IMR-90 (cell line): ENCODE results near the gene ESR2. TPM values are rescaled to one million over a fixed set of nuclear protein-coding genes. Genes with fewer than 3 reads are reported as not detected.

Source experiments
- ATAC-seq: fragments of 200-7000 bp; cut with Tn5 transposase; 2 replicates; pipeline ENCODE4 v1.9.1; 2020; ENCODE audit warnings: low read depth, mild to moderate bottlenecking, moderate library complexity
- BruUV-seq: library from RNA; stranded (reverse); fragments of 400-500 nt; replicated peaks from 2 replicates; lab custom pipeline; 2021; lab: Mats Ljungman, UMichigan
- CTCF ChIA-PET: fragments of 300-600 bp; formaldehyde crosslinking; extraction: SDS; loops from one replicate; lab custom pipeline; 2021; ENCODE audit warnings: antibody characterized with exemption; lab: Yijun Ruan, JAX
- POLR2A ChIA-PET: fragments of 300-600 bp; sonication (Branson Sonifier 250); formaldehyde crosslinking; loops from one replicate; lab custom pipeline; 2022; ENCODE audit warnings: antibody characterized with exemption; ENCODE audit not compliant: unreplicated experiment; lab: Charles Lee
- DNase-seq: peaks from one replicate; pipeline ENCODE4 v3.0.0; 2013
- H2AFZ ChIP-seq: replicated peaks from 2 replicates; pipeline ENCODE3; 2013; ENCODE audit warnings: low read length, mild to moderate bottlenecking; ENCODE audit not compliant: poor library complexity
- H2AK5ac ChIP-seq: 2 replicates; pipeline ENCODE4 v1.6.1; 2013; ENCODE audit warnings: low read depth, low read length, inconsistent platforms
- H2AK9ac ChIP-seq: replicated peaks from 2 replicates; pipeline ENCODE3; 2013; ENCODE audit warnings: mild to moderate bottlenecking, low read depth, low read length, moderate library complexity; ENCODE audit not compliant: poor library complexity
- H2BK120ac ChIP-seq: 2 replicates; pipeline ENCODE4 v1.6.1; 2013; ENCODE audit warnings: low read depth, low read length, inconsistent platforms
- H2BK15ac ChIP-seq: 3 replicates; pipeline ENCODE4 v1.6.1; 2013; ENCODE audit warnings: low read depth, low read length, inconsistent platforms
- H2BK20ac ChIP-seq: 2 replicates; pipeline ENCODE4 v1.6.1; 2013; ENCODE audit warnings: low read depth, mild to moderate bottlenecking, inconsistent platforms, low read length, moderate library complexity
- H2BK5ac ChIP-seq: 2 replicates; pipeline ENCODE4 v1.6.1; 2013; ENCODE audit warnings: mild to moderate bottlenecking, low read depth, low read length, inconsistent platforms; ENCODE audit not compliant: poor library complexity, severe bottlenecking
- H3K14ac ChIP-seq: replicated peaks from 2 replicates; pipeline ENCODE4 v1.6.1; 2013; ENCODE audit warnings: low read depth, low read length, inconsistent platforms
- H3K18ac ChIP-seq: 2 replicates; pipeline ENCODE4 v1.6.1; 2013; ENCODE audit warnings: low read depth, low read length, control low read depth
- H3K23ac ChIP-seq: 2 replicates; pipeline ENCODE4 v1.6.1; 2013; ENCODE audit warnings: low read depth, low read length, inconsistent platforms
- H3K27ac ChIP-seq: 2 replicates; pipeline ENCODE4 v1.5.1; 2013; ENCODE audit warnings: mild to moderate bottlenecking, control low read depth, low read length; ENCODE audit not compliant: insufficient read depth
- H3K27me3 ChIP-seq: 2 replicates; pipeline ENCODE4 v1.6.1; 2013; ENCODE audit warnings: low read length; ENCODE audit not compliant: control insufficient read depth, insufficient read depth
- H3K36me3 ChIP-seq: 2 replicates; pipeline ENCODE4 v1.6.1; 2013; ENCODE audit warnings: low read length, mixed read lengths; ENCODE audit not compliant: control insufficient read depth, insufficient read depth
- H3K4ac ChIP-seq: 2 replicates; pipeline ENCODE4 v1.6.1; 2013; ENCODE audit warnings: low read depth, low read length, inconsistent platforms
- H3K4me1 ChIP-seq: 2 replicates; pipeline ENCODE4 v1.6.1; 2013; ENCODE audit warnings: low read length, mixed read lengths; ENCODE audit not compliant: control insufficient read depth, insufficient read depth
- H3K4me2 ChIP-seq: 2 replicates; pipeline ENCODE4 v1.6.1; 2013; ENCODE audit warnings: low read depth, mild to moderate bottlenecking, control low read depth, low read length, moderate library complexity
- H3K4me3 ChIP-seq: 2 replicates; pipeline ENCODE4 v1.5.1; 2013; ENCODE audit warnings: low read depth, mild to moderate bottlenecking, control low read depth, low read length, moderate library complexity; ENCODE audit not compliant: insufficient read depth
- H3K56ac ChIP-seq: 2 replicates; pipeline ENCODE4 v1.6.1; 2013; ENCODE audit warnings: low read length, inconsistent platforms; ENCODE audit not compliant: insufficient read depth; ENCODE audit errors: extremely low read depth
- H3K79me1 ChIP-seq, 2 experiments: 2 replicates each; pipeline ENCODE4 v1.6.1; 2013; ENCODE audit warnings: low read length in 2 of 2, inconsistent platforms in 1 of 2, low read depth in 1 of 2
- H3K9ac ChIP-seq: 2 replicates; pipeline ENCODE4 v1.6.1; 2013; ENCODE audit warnings: low read depth, low read length, control low read depth
- H3K9me1 ChIP-seq: 2 replicates; pipeline ENCODE4 v1.6.1; 2013; ENCODE audit warnings: low read length, inconsistent platforms; ENCODE audit not compliant: insufficient read depth
- H3K9me3 ChIP-seq: 2 replicates; pipeline ENCODE4 v1.6.1; 2013; ENCODE audit warnings: low read length; ENCODE audit not compliant: control insufficient read depth, insufficient read depth
- H4K20me1 ChIP-seq: 2 replicates; pipeline ENCODE4 v1.6.1; 2013; ENCODE audit warnings: low read length, inconsistent platforms; ENCODE audit not compliant: insufficient read depth
- H4K5ac ChIP-seq: 2 replicates; pipeline ENCODE4 v1.6.1; 2013; ENCODE audit warnings: mild to moderate bottlenecking, low read depth, low read length, control low read depth
- H4K8ac ChIP-seq, 2 experiments: 2 replicates each; pipeline ENCODE4 v1.6.1; 2013; ENCODE audit warnings: low read depth in 2 of 2, low read length in 2 of 2, control low read depth in 1 of 2, inconsistent platforms in 1 of 2
- H4K91ac ChIP-seq: 2 replicates; pipeline ENCODE4 v1.6.1; 2013; ENCODE audit warnings: low read depth, low read length, inconsistent platforms; ENCODE audit not compliant: insufficient read depth
- BHLHE40 ChIP-seq: fragments of 150-350 bp; IDR thresholded peaks from 2 replicates; pipeline ENCODE4 v1.6.1; 2016; ENCODE audit warnings: mild to moderate bottlenecking, low read depth, low read length
- CEBPB ChIP-seq: IDR thresholded peaks from 2 replicates; pipeline ENCODE4 v1.6.1; 2012; ENCODE audit warnings: low read depth, low read length, improper control_type of control experiment
- ELK1 ChIP-seq: fragments of 150-350 bp; IDR thresholded peaks from 2 replicates; pipeline ENCODE4 v1.6.1; 2016; ENCODE audit warnings: low read depth, mild to moderate bottlenecking, low read length, moderate library complexity, borderline replicate concordance
- FOS ChIP-seq: fragments of 150-350 bp; IDR thresholded peaks from 2 replicates; pipeline ENCODE4 v1.6.1; 2016; ENCODE audit warnings: low read depth, low read length
- MAFK ChIP-seq: IDR thresholded peaks from 2 replicates; pipeline ENCODE4 v1.6.1; 2012; ENCODE audit warnings: low read depth, low read length, improper control_type of control experiment
- MAZ ChIP-seq: IDR thresholded peaks from 2 replicates; pipeline ENCODE4 v1.6.1; 2012; ENCODE audit warnings: low read depth, mild to moderate bottlenecking, low read length, improper control_type of control experiment, moderate library complexity, borderline replicate concordance
- MXI1 ChIP-seq: IDR thresholded peaks from 2 replicates; pipeline ENCODE4 v1.6.1; 2012; ENCODE audit warnings: low read depth, mild to moderate bottlenecking, low read length, moderate library complexity, borderline replicate concordance
- NFE2L2 ChIP-seq: fragments of 150-350 bp; IDR thresholded peaks from 2 replicates; pipeline ENCODE4 v1.6.1; 2016; ENCODE audit warnings: low read depth, mild to moderate bottlenecking, low read length
- POLR2A ChIP-seq: IDR thresholded peaks from 2 replicates; pipeline ENCODE4 v1.6.1; 2012; ENCODE audit warnings: mild to moderate bottlenecking, low read depth, low read length
- RCOR1 ChIP-seq: IDR thresholded peaks from 2 replicates; pipeline ENCODE4 v1.6.1; 2012; ENCODE audit warnings: mild to moderate bottlenecking, low read length, improper control_type of control experiment; ENCODE audit not compliant: insufficient replicate concordance
- RFX5 ChIP-seq: IDR thresholded peaks from 2 replicates; pipeline ENCODE4 v1.8.0; 2012; ENCODE audit warnings: low read depth, mild to moderate bottlenecking, low read length, moderate library complexity
- SMC3 ChIP-seq: fragments of 150-350 bp; IDR thresholded peaks from 2 replicates; pipeline ENCODE4 v1.6.1; 2016; ENCODE audit warnings: low read depth, mild to moderate bottlenecking, antibody characterized with exemption, low read length, moderate library complexity
- USF2 ChIP-seq: fragments of 150-350 bp; IDR thresholded peaks from 2 replicates; pipeline ENCODE4 v1.6.1; 2017; ENCODE audit warnings: mild to moderate bottlenecking, antibody characterized with exemption, low read length, low read depth
- WGBS, 2 experiments: methylation state at CpG; one replicate each; pipeline versions ENCODE4 v1.1.5 to v1.1.7; 2013; ENCODE audit warnings: missing lambda C conversion rate in 2 of 2; ENCODE audit not compliant: insufficient read length in 1 of 2; ENCODE audit errors: extremely low coverage in 2 of 2; 5-methylcytosine and 5-hydroxymethylcytosine counted together
- dilution Hi-C: fragments of 300-500 bp; cut with HindIII; formaldehyde crosslinking; loops from one replicate; pipeline ENCODE4 v1.14.3; 2018; ENCODE audit warnings: low sequenced_read_pairs; ENCODE audit not compliant: unreplicated experiment
- in situ Hi-C: fragments of 300-500 bp; cut with MboI; formaldehyde crosslinking; loops from 3 replicates; pipeline ENCODE4 v1.14.3; 2019; ENCODE audit warnings: low sequenced_read_pairs, inconsistent platforms, mixed read lengths
- intact Hi-C: fragments of 100-400 bp; cut with micrococcal nuclease; formaldehyde crosslinking; loops from 2 replicates; pipeline ENCODE4 v1.10.0; 2022
- polyA plus RNA-seq, 3 experiments: library from polyadenylated mRNA; depleted of rRNA; stranded (reverse); fragments of >200 nt; gene quantifications; 2 replicates each; pipeline ENCODE4 v1.2.3, GENCODE V29; 2012; ENCODE audit warnings: low replicate concordance in 1 of 3
- total RNA-seq: library from RNA; depleted of rRNA; stranded (reverse); fragments of >200 nt; gene quantifications from 2 replicates; pipeline ENCODE4 v1.2.3, GENCODE V29; 2012
- TF ChIP-seq, protein P1 (sequence below): conservative IDR thresholded peaks from 2 replicates; pipeline ENCODE4 v1.5.1; 2012; ENCODE audit warnings: mild to moderate bottlenecking, low read depth, low read length, improper control_type of control experiment

Gene ESR2
- total and polyA plus RNA-seq, 2 of the 4 experiments (the other 2 are of a cell fraction), result under 0.01 to 0.03 TPM

- ChIA-PET CTCF (interaction anchor here (1.1 kb wide), 1 partner anchor 20 kb away, joined by 4 read pairs; no protein-coding TSS in a partner anchor), POLR2A (no interaction called here)
- intact Hi-C loops (no loop called here), dilution Hi-C loops (no loop called here), in situ Hi-C loops (no loop called here)
- H3K4ac ChIP-seq, result peak overlapping the region; percentile 70
- H4K91ac ChIP-seq, result peak overlapping the region; percentile 73
- peaks cover 19% of the 10 kb centered on the region for H3K9me1 ChIP-seq
- H3K14ac ChIP-seq, result peak overlapping the region; percentile 79
- no TSS peak for BruUV-seq
- peaks cover 4% of the 10 kb centered on the region; the same call in 1 of the 2 replicates for H4K20me1 ChIP-seq
- peak overlapping the region; percentile 87 for H2BK20ac ChIP-seq
- H3K4me3 ChIP-seq, result no peak overlapping the region
- H3K4me2 ChIP-seq, result peak overlapping the region; percentile 5; the same call in 1 of the 2 replicates
- H2BK15ac ChIP-seq, result peak overlapping the region; percentile 29; the same call in 2 of the 3 replicates
- no peak overlapping the region for H3K9ac ChIP-seq
- H3K18ac ChIP-seq, result peak overlapping the region; percentile 69
- H3K79me1 ChIP-seq, result no peaks in the 10 kb centered on the region
- H2AFZ ChIP-seq, result peak overlapping the region; percentile 29
- DNase-seq, result peak; percentile 96
- H3K27me3 ChIP-seq, result no peaks in the 10 kb centered on the region
- H2BK120ac ChIP-seq, result peak overlapping the region; percentile 78
- peak overlapping the region; percentile 61 for H3K23ac ChIP-seq
- H2AK5ac ChIP-seq, result peak overlapping the region; percentile 79
- peak; percentile 92 for ATAC-seq
- H3K36me3 ChIP-seq, result no peaks in the 10 kb centered on the region
- H3K9me3 ChIP-seq, result no peaks in the 10 kb centered on the region
- H4K8ac ChIP-seq, result peak overlapping the region in 1 of 2 experiments; percentile 87; a peak in 2 of 4 replicates
- WGBS, 2 experiments, result 74% methylated on average over 3 of the region's 9 CpGs; no CpG with 5 or more reads in 1 of the 2 experiments
- H4K5ac ChIP-seq, result peak overlapping the region; percentile 59
- H2AK9ac ChIP-seq, result peak overlapping the region; percentile 8
- peaks cover 14% of the 10 kb centered on the region for H3K4me1 ChIP-seq
- H2BK5ac ChIP-seq, result peak overlapping the region; percentile 22
- H3K27ac ChIP-seq, result peak overlapping the region; percentile 49; the same call in 1 of the 2 replicates
- H3K56ac ChIP-seq, result no peak overlapping the region
- TF ChIP-seq MAFK, result no peak
- TF ChIP-seq NFE2L2, result no peak
- TF ChIP-seq MXI1, result no peak
- peak; percentile 36; the same call in 1 of the 2 replicates for TF ChIP-seq BHLHE40
- TF ChIP-seq ELK1, result no peak
- TF ChIP-seq RFX5, result no peak
- TF ChIP-seq FOS, result peak; percentile 60
- TF ChIP-seq, protein P1, sequence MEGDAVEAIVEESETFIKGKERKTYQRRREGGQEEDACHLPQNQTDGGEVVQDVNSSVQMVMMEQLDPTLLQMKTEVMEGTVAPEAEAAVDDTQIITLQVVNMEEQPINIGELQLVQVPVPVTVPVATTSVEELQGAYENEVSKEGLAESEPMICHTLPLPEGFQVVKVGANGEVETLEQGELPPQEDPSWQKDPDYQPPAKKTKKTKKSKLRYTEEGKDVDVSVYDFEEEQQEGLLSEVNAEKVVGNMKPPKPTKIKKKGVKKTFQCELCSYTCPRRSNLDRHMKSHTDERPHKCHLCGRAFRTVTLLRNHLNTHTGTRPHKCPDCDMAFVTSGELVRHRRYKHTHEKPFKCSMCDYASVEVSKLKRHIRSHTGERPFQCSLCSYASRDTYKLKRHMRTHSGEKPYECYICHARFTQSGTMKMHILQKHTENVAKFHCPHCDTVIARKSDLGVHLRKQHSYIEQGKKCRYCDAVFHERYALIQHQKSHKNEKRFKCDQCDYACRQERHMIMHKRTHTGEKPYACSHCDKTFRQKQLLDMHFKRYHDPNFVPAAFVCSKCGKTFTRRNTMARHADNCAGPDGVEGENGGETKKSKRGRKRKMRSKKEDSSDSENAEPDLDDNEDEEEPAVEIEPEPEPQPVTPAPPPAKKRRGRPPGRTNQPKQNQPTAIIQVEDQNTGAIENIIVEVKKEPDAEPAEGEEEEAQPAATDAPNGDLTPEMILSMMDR, result no peak
- TF ChIP-seq RCOR1, result peak; percentile 21
- TF ChIP-seq MAZ, result no peak
- TF ChIP-seq CEBPB, result peak; percentile 39; the same call in 1 of the 2 replicates
- TF ChIP-seq POLR2A, result no peak
- 0 out of 2 replicates have a peak, but pooled peaks have one; percentile 8 for TF ChIP-seq USF2
- no peak for TF ChIP-seq SMC3
Measured at GRCh38 chr14:64232095-64232838, 61.9 kb downstream of the ESR2 start.
